GM12872 (cell line): ENCODE measurements around the gene SMOC1.

Source experiments
- TF ChIP-seq, protein P1 (sequence below): IDR thresholded peaks from 3 replicates; pipeline ENCODE4 v1.5.1; 2011; ENCODE audit warnings: low read depth, mild to moderate bottlenecking, low read length, moderate library complexity; ENCODE audit not compliant: insufficient read depth

Gene SMOC1

DNA sequence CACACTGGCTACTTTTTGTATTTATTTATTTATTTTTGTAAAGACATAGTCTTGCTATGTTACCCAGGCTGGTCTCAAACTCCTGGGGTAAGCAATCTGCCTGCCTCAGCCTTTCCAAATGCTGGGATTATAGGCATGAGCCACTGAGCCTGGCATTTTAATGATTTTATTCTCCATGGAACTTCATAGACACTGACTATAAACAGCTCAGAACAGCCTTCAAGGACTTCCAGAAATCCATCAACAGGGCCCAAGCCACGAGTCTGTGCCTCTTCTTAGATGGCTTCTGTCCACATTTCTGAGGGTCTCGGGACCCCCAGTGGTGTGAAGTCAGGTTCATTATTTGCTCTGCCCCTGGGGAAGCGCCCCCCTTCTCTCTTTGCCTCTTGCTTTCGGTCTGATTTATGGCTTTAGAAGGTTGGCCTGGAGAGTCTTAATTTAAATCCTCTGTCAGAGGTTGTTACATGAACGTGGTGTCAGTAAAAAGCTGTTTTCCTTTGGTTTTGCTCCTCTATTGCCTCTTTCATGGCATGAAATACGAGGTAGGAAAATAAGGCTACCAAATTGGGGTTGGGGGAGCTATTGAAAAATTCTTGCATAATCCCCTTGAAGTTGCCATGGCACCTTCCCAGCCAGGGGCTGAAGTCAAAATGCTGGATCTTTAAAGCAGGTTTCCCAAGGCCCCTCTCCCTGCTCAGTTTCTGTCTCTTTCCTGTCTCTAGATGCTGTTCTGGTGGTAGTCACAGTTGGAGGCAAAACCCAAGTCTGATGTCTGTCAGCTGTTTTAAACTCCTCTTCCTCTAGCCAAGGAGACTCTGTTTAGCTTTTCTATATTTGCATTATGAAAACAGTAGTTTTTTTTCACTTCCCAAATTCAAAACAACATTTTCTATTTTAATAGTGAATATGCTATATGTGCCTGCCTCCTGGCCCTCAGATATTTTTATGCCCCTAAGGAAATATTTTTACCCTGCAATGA is 129.4 kb downstream of the SMOC1 start:
- TF ChIP-seq, protein P1, sequence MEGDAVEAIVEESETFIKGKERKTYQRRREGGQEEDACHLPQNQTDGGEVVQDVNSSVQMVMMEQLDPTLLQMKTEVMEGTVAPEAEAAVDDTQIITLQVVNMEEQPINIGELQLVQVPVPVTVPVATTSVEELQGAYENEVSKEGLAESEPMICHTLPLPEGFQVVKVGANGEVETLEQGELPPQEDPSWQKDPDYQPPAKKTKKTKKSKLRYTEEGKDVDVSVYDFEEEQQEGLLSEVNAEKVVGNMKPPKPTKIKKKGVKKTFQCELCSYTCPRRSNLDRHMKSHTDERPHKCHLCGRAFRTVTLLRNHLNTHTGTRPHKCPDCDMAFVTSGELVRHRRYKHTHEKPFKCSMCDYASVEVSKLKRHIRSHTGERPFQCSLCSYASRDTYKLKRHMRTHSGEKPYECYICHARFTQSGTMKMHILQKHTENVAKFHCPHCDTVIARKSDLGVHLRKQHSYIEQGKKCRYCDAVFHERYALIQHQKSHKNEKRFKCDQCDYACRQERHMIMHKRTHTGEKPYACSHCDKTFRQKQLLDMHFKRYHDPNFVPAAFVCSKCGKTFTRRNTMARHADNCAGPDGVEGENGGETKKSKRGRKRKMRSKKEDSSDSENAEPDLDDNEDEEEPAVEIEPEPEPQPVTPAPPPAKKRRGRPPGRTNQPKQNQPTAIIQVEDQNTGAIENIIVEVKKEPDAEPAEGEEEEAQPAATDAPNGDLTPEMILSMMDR: no peak

DNA sequence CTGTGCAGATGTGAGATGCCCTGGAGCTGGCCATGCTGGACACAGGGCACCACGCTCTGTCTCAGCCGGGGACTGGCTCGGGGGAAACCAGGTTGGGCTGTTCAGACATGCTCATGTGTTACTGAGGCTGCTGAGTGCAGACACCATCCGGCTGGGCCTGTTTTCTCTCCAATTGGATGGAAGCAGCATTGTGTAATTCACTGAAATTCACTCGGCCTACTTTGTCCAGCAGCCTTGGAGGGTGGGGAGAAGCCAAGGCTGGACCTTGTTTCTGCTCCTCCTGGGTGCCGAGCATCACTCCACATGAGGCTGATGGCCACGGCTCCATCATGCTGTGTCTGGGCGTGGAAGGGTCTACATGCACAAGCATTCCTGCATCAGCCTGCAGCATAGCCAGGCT is 130.7 kb downstream of the SMOC1 start:
- TF ChIP-seq, protein P1: no peak

GRCh38 chr14:70011098-70011497 is 131.9 kb downstream of the SMOC1 start:
- TF ChIP-seq, protein P1: no peak

DNA sequence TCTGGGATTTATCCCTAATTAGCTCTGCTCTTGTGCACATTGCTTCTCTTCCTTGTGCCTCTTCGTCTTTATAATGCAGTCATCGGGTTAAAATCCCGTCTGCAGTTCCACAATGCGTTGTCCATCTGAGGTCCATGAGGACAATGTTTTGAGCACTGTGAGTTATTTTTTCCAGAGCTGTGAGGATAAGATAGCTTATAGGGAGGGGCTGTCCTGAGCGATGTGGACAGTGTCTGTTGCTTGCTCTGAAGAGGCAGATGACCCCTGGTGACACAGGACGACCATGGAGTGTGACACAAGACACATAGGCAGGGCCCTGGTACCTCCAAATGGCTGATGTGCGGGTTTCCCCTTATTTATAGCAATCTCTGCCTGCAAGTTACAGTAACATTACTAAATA is 132.5 kb downstream of the SMOC1 start:
- TF ChIP-seq, protein P1: no peak

GRCh38 chr14:70013271-70013873 is 134.2 kb downstream of the SMOC1 start:
- TF ChIP-seq, protein P1: peak; percentile 91

GRCh38 chr14:70014406-70015095 is 135.3 kb downstream of the SMOC1 start:
- TF ChIP-seq, protein P1: no peak

DNA sequence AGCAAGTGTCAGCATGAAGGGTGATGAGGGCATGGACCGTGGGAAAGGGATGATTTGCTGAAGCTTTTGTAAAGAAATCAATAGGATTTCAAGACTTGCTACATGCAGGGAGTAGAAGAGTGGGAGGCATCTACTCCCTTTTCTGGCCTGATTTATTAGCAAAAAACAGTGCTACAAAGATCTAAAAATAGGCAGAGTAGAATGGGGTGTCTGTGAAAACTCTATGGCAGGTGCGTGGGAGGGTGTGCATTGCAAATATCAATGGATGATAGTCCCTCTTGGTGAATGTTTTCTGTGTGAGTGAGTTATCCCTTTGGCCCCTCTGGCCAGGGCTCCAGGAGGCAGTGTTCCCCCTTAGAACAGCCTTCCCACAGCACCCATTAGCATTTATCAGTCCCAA is 139.0 kb downstream of the SMOC1 start:
- TF ChIP-seq, protein P1: no peak
